DND-41 (cell line): ENCODE results near the gene PRR5L.

Source experiments
- ATAC-seq: fragments of 200-7000 bp; cut with Tn5 transposase; 3 replicates; pipeline ENCODE4 v1.9.1; 2021; ENCODE audit warnings: low read depth; ENCODE audit not compliant: insufficient read depth
- DNase-seq: peaks from one replicate; pipeline ENCODE4 v3.0.0-alpha.2; 2020
- H2AFZ ChIP-seq: 2 replicates; pipeline ENCODE4 v1.6.0; 2012; ENCODE audit warnings: low read depth, low read length
- H3K27ac ChIP-seq: 2 replicates; pipeline ENCODE4 v1.5.1; 2012; ENCODE audit warnings: low read length, inconsistent platforms
- H3K27me3 ChIP-seq: fragments of 200-600 bp; sonication (generic); 2 replicates; pipeline ENCODE4 v1.6.0; 2012; ENCODE audit warnings: low read length, mild to moderate bottlenecking, inconsistent platforms; ENCODE audit not compliant: insufficient read depth, poor library complexity
- H3K36me3 ChIP-seq: 2 replicates; pipeline ENCODE4 v1.5.1; 2012; ENCODE audit warnings: low read length, inconsistent platforms; ENCODE audit not compliant: insufficient read depth
- H3K4me1 ChIP-seq: 2 replicates; pipeline ENCODE4 v1.5.1; 2012; ENCODE audit warnings: mild to moderate bottlenecking, low read length; ENCODE audit not compliant: insufficient read depth
- H3K4me2 ChIP-seq: 2 replicates; pipeline ENCODE4 v1.6.0; 2012; ENCODE audit warnings: mild to moderate bottlenecking, moderate library complexity, low read length, inconsistent platforms; ENCODE audit not compliant: insufficient read depth
- H3K4me3 ChIP-seq, 2 experiments: fragments of 200-600 bp in 1 of 2; shearing (Covaris generic) in 1 of 2; 2 replicates each; pipeline ENCODE4 v1.5.1; 2012 to 2016; ENCODE audit warnings: inconsistent platforms in 2 of 2, low read length in 2 of 2, mild to moderate bottlenecking in 2 of 2, low read depth in 1 of 2, moderate library complexity in 1 of 2
- H3K79me2 ChIP-seq: 2 replicates; pipeline ENCODE4 v1.6.0; 2012; ENCODE audit warnings: low read length, inconsistent platforms; ENCODE audit not compliant: insufficient read depth
- H3K9ac ChIP-seq: 2 replicates; pipeline ENCODE4 v1.6.0; 2012; ENCODE audit warnings: low read depth, mild to moderate bottlenecking, inconsistent platforms, low read length, moderate library complexity
- H3K9me3 ChIP-seq: 2 replicates; pipeline ENCODE4 v1.5.1; 2012; ENCODE audit warnings: low read length, moderate library complexity, mild to moderate bottlenecking, inconsistent platforms; ENCODE audit not compliant: insufficient read depth, severe bottlenecking
- H4K20me1 ChIP-seq: 2 replicates; pipeline ENCODE4 v1.6.0; 2012; ENCODE audit warnings: low read length; ENCODE audit not compliant: insufficient read depth
- CTCF ChIP-seq: IDR thresholded peaks from 2 replicates; pipeline ENCODE4 v1.5.1; 2012; ENCODE audit warnings: borderline replicate concordance, low read length, moderate library complexity, mild to moderate bottlenecking; ENCODE audit not compliant: poor library complexity, severe bottlenecking; ENCODE audit errors: extremely low read depth
- EZH2 ChIP-seq: IDR thresholded peaks from 3 replicates; pipeline ENCODE4 v1.6.1; 2012; ENCODE audit warnings: borderline replicate concordance, low read depth, mild to moderate bottlenecking, moderate library complexity, low read length, inconsistent platforms; ENCODE audit not compliant: severe bottlenecking

PRR5L gene

DNA sequence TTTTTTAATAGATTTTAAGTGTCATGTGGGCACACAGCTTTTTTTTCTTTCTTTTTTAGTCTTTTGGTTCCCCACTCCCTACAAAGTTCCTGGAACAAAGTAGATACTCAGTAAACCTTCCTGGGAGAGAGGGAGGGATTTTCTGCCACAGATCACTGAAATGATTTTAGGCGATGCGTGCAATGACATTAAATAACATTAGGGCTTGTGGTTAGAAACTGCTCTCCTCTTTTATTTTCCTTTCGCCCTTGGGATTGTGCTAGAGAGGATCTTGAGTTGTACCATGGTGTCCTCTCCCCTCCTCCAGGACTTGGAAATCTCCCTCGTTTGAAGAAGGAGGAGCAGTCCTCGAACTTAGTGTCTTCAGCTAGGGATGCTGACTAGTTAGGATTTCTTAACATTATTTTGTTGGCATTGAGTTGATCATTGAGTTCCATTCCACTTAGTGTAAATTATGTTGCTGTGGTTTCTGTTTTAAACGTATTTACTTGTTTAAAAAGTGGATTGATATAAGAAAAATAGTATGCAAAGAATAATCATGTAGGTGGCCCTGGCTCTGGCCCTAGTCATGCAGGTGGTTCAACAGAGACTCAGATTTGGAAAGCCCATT, 125.6 kb downstream of the PRR5L start:
- peaks cover 30% of the 10 kb centered on the region for H3K27me3 ChIP-seq
- no peaks in the 10 kb centered on the region for H4K20me1 ChIP-seq
- H3K4me3 ChIP-seq, result no peak overlapping the region
- TF ChIP-seq CTCF, result no peak
- TF ChIP-seq EZH2, result no peak
- H2AFZ ChIP-seq, result no peak overlapping the region
- H3K36me3 ChIP-seq, result no peaks in the 10 kb centered on the region
- H3K9me3 ChIP-seq, result no peaks in the 10 kb centered on the region
- no peak overlapping the region for H3K27ac ChIP-seq
- no peaks in the 10 kb centered on the region for H3K4me1 ChIP-seq
- DNase-seq (no peak), ATAC-seq (no peak)
- no peak overlapping the region for H3K9ac ChIP-seq
- no peaks in the 10 kb centered on the region for H3K79me2 ChIP-seq
- H3K4me2 ChIP-seq, result no peak overlapping the region

DNA sequence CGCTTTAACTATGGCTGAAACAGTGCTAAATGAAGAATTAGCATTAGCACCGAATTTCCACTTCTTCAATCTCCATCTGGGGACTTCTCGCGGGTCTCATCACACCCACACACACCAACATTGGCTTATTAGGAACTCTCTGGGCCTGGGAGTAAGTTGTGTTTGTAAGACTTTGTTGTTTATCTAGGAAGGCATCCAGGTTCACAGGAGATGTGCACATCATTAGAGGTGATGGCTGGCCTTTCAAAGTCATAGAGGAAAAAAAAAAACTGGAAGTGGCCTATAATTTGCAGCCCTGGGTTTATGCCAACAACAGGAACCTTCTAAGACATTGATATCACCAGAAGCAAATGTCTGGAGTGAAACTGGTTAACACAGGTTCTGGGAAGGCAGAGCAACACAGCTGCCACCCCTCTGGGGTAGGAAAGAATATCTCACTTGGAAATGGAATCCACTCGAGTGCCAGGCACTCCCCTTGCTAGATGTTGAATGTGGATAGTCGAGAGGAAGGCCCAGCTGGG, 129.5 kb downstream of the PRR5L start:
- ATAC-seq (no peak), DNase-seq (no peak)
- Histone ChIP-seq H2AFZ (no peak overlapping the region), H3K79me2 (no peaks in the 10 kb centered on the region), H3K4me2 (no peak overlapping the region), H3K27me3 (peaks cover 34% of the 10 kb centered on the region), H3K9ac (no peak overlapping the region), H4K20me1 (no peaks in the 10 kb centered on the region), H3K4me3 (no peak overlapping the region), H3K36me3 (no peaks in the 10 kb centered on the region), H3K4me1 (no peaks in the 10 kb centered on the region), H3K27ac (no peak overlapping the region), H3K9me3 (no peaks in the 10 kb centered on the region)
- TF ChIP-seq EZH2 (no peak), CTCF (no peak)

GRCh38 chr11:36426226-36426848, 130.2 kb downstream of the PRR5L start:
- ATAC-seq (no peak), DNase-seq (no peak)
- H3K9ac ChIP-seq, result no peak overlapping the region
- peaks cover 28% of the 10 kb centered on the region for H3K27me3 ChIP-seq
- H3K79me2 ChIP-seq, result no peaks in the 10 kb centered on the region
- no peak overlapping the region for H2AFZ ChIP-seq
- no peak overlapping the region for H3K27ac ChIP-seq
- H3K9me3 ChIP-seq, result no peaks in the 10 kb centered on the region
- TF ChIP-seq EZH2 (no peak), CTCF (no peak)
- H3K4me2 ChIP-seq, result no peak overlapping the region
- no peak overlapping the region for H3K4me3 ChIP-seq
- no peaks in the 10 kb centered on the region for H4K20me1 ChIP-seq
- no peaks in the 10 kb centered on the region for H3K36me3 ChIP-seq
- no peaks in the 10 kb centered on the region for H3K4me1 ChIP-seq
